IMR-90 (cell line): Measurements from ENCODE around the gene MEIS1. TPM values are rescaled to one million over a fixed set of nuclear protein-coding genes. Genes with fewer than 3 reads are reported as not detected.
A peak's percentile ranks its signal among the peaks of the same experiment; 100 is the strongest.

Experiments used
- ATAC-seq: fragments of 200-7000 bp; cut with Tn5 transposase; 2 replicates; pipeline ENCODE4 v1.9.1; 2020; ENCODE audit warnings: low read depth, mild to moderate bottlenecking, moderate library complexity
- BruUV-seq: library from RNA; stranded (reverse); fragments of 400-500 nt; replicated peaks from 2 replicates; lab custom pipeline; 2021; lab: Mats Ljungman, UMichigan
- CTCF ChIA-PET: fragments of 300-600 bp; formaldehyde crosslinking; extraction: SDS; loops from one replicate; lab custom pipeline; 2021; ENCODE audit warnings: antibody characterized with exemption; lab: Yijun Ruan, JAX
- POLR2A ChIA-PET: fragments of 300-600 bp; sonication (Branson Sonifier 250); formaldehyde crosslinking; loops from one replicate; lab custom pipeline; 2022; ENCODE audit warnings: antibody characterized with exemption; ENCODE audit not compliant: unreplicated experiment; lab: Charles Lee
- DNase-seq: peaks from one replicate; pipeline ENCODE4 v3.0.0; 2013
- H2AFZ ChIP-seq: replicated peaks from 2 replicates; pipeline ENCODE3; 2013; ENCODE audit warnings: low read length, mild to moderate bottlenecking; ENCODE audit not compliant: poor library complexity
- H2AK5ac ChIP-seq: 2 replicates; pipeline ENCODE4 v1.6.1; 2013; ENCODE audit warnings: low read depth, low read length, inconsistent platforms
- H2AK9ac ChIP-seq: replicated peaks from 2 replicates; pipeline ENCODE3; 2013; ENCODE audit warnings: mild to moderate bottlenecking, low read depth, low read length, moderate library complexity; ENCODE audit not compliant: poor library complexity
- H2BK120ac ChIP-seq: 2 replicates; pipeline ENCODE4 v1.6.1; 2013; ENCODE audit warnings: low read depth, low read length, inconsistent platforms
- H2BK15ac ChIP-seq: 3 replicates; pipeline ENCODE4 v1.6.1; 2013; ENCODE audit warnings: low read depth, low read length, inconsistent platforms
- H2BK20ac ChIP-seq: 2 replicates; pipeline ENCODE4 v1.6.1; 2013; ENCODE audit warnings: low read depth, mild to moderate bottlenecking, inconsistent platforms, low read length, moderate library complexity
- H2BK5ac ChIP-seq: 2 replicates; pipeline ENCODE4 v1.6.1; 2013; ENCODE audit warnings: mild to moderate bottlenecking, low read depth, low read length, inconsistent platforms; ENCODE audit not compliant: poor library complexity, severe bottlenecking
- H3K14ac ChIP-seq: replicated peaks from 2 replicates; pipeline ENCODE4 v1.6.1; 2013; ENCODE audit warnings: low read depth, low read length, inconsistent platforms
- H3K18ac ChIP-seq: 2 replicates; pipeline ENCODE4 v1.6.1; 2013; ENCODE audit warnings: low read depth, low read length, control low read depth
- H3K23ac ChIP-seq: 2 replicates; pipeline ENCODE4 v1.6.1; 2013; ENCODE audit warnings: low read depth, low read length, inconsistent platforms
- H3K27ac ChIP-seq: 2 replicates; pipeline ENCODE4 v1.5.1; 2013; ENCODE audit warnings: mild to moderate bottlenecking, control low read depth, low read length; ENCODE audit not compliant: insufficient read depth
- H3K27me3 ChIP-seq: 2 replicates; pipeline ENCODE4 v1.6.1; 2013; ENCODE audit warnings: low read length; ENCODE audit not compliant: control insufficient read depth, insufficient read depth
- H3K36me3 ChIP-seq: 2 replicates; pipeline ENCODE4 v1.6.1; 2013; ENCODE audit warnings: low read length, mixed read lengths; ENCODE audit not compliant: control insufficient read depth, insufficient read depth
- H3K4ac ChIP-seq: 2 replicates; pipeline ENCODE4 v1.6.1; 2013; ENCODE audit warnings: low read depth, low read length, inconsistent platforms
- H3K4me1 ChIP-seq: 2 replicates; pipeline ENCODE4 v1.6.1; 2013; ENCODE audit warnings: low read length, mixed read lengths; ENCODE audit not compliant: control insufficient read depth, insufficient read depth
- H3K4me2 ChIP-seq: 2 replicates; pipeline ENCODE4 v1.6.1; 2013; ENCODE audit warnings: low read depth, mild to moderate bottlenecking, control low read depth, low read length, moderate library complexity
- H3K4me3 ChIP-seq: 2 replicates; pipeline ENCODE4 v1.5.1; 2013; ENCODE audit warnings: low read depth, mild to moderate bottlenecking, control low read depth, low read length, moderate library complexity; ENCODE audit not compliant: insufficient read depth
- H3K56ac ChIP-seq: 2 replicates; pipeline ENCODE4 v1.6.1; 2013; ENCODE audit warnings: low read length, inconsistent platforms; ENCODE audit not compliant: insufficient read depth; ENCODE audit errors: extremely low read depth
- H3K79me1 ChIP-seq, 2 experiments: 2 replicates each; pipeline ENCODE4 v1.6.1; 2013; ENCODE audit warnings: low read length in 2 of 2, inconsistent platforms in 1 of 2, low read depth in 1 of 2
- H3K9ac ChIP-seq: 2 replicates; pipeline ENCODE4 v1.6.1; 2013; ENCODE audit warnings: low read depth, low read length, control low read depth
- H3K9me1 ChIP-seq: 2 replicates; pipeline ENCODE4 v1.6.1; 2013; ENCODE audit warnings: low read length, inconsistent platforms; ENCODE audit not compliant: insufficient read depth
- H3K9me3 ChIP-seq: 2 replicates; pipeline ENCODE4 v1.6.1; 2013; ENCODE audit warnings: low read length; ENCODE audit not compliant: control insufficient read depth, insufficient read depth
- H4K20me1 ChIP-seq: 2 replicates; pipeline ENCODE4 v1.6.1; 2013; ENCODE audit warnings: low read length, inconsistent platforms; ENCODE audit not compliant: insufficient read depth
- H4K5ac ChIP-seq: 2 replicates; pipeline ENCODE4 v1.6.1; 2013; ENCODE audit warnings: mild to moderate bottlenecking, low read depth, low read length, control low read depth
- H4K8ac ChIP-seq, 2 experiments: 2 replicates each; pipeline ENCODE4 v1.6.1; 2013; ENCODE audit warnings: low read depth in 2 of 2, low read length in 2 of 2, control low read depth in 1 of 2, inconsistent platforms in 1 of 2
- H4K91ac ChIP-seq: 2 replicates; pipeline ENCODE4 v1.6.1; 2013; ENCODE audit warnings: low read depth, low read length, inconsistent platforms; ENCODE audit not compliant: insufficient read depth
- CHD1 ChIP-seq: IDR thresholded peaks from 2 replicates; pipeline ENCODE4 v1.6.1; 2012; ENCODE audit warnings: low read depth, low read length, improper control_type of control experiment
- FOS ChIP-seq: fragments of 150-350 bp; IDR thresholded peaks from 2 replicates; pipeline ENCODE4 v1.6.1; 2016; ENCODE audit warnings: low read depth, low read length
- MAFK ChIP-seq: IDR thresholded peaks from 2 replicates; pipeline ENCODE4 v1.6.1; 2012; ENCODE audit warnings: low read depth, low read length, improper control_type of control experiment
- MAZ ChIP-seq: IDR thresholded peaks from 2 replicates; pipeline ENCODE4 v1.6.1; 2012; ENCODE audit warnings: low read depth, mild to moderate bottlenecking, low read length, improper control_type of control experiment, moderate library complexity, borderline replicate concordance
- MXI1 ChIP-seq: IDR thresholded peaks from 2 replicates; pipeline ENCODE4 v1.6.1; 2012; ENCODE audit warnings: low read depth, mild to moderate bottlenecking, low read length, moderate library complexity, borderline replicate concordance
- NFE2L2 ChIP-seq: fragments of 150-350 bp; IDR thresholded peaks from 2 replicates; pipeline ENCODE4 v1.6.1; 2016; ENCODE audit warnings: low read depth, mild to moderate bottlenecking, low read length
- POLR2A ChIP-seq: IDR thresholded peaks from 2 replicates; pipeline ENCODE4 v1.6.1; 2012; ENCODE audit warnings: mild to moderate bottlenecking, low read depth, low read length
- RAD21 ChIP-seq: IDR thresholded peaks from 2 replicates; pipeline ENCODE4 v1.6.1; 2012; ENCODE audit warnings: low read length, improper control_type of control experiment
- RCOR1 ChIP-seq: IDR thresholded peaks from 2 replicates; pipeline ENCODE4 v1.6.1; 2012; ENCODE audit warnings: mild to moderate bottlenecking, low read length, improper control_type of control experiment; ENCODE audit not compliant: insufficient replicate concordance
- RFX5 ChIP-seq: IDR thresholded peaks from 2 replicates; pipeline ENCODE4 v1.8.0; 2012; ENCODE audit warnings: low read depth, mild to moderate bottlenecking, low read length, moderate library complexity
- SMC3 ChIP-seq: fragments of 150-350 bp; IDR thresholded peaks from 2 replicates; pipeline ENCODE4 v1.6.1; 2016; ENCODE audit warnings: low read depth, mild to moderate bottlenecking, antibody characterized with exemption, low read length, moderate library complexity
- USF2 ChIP-seq: fragments of 150-350 bp; IDR thresholded peaks from 2 replicates; pipeline ENCODE4 v1.6.1; 2017; ENCODE audit warnings: mild to moderate bottlenecking, antibody characterized with exemption, low read length, low read depth
- WGBS, 2 experiments: methylation state at CpG; one replicate each; pipeline versions ENCODE4 v1.1.5 to v1.1.7; 2013; ENCODE audit warnings: missing lambda C conversion rate in 2 of 2; ENCODE audit not compliant: insufficient read length in 1 of 2; ENCODE audit errors: extremely low coverage in 2 of 2; 5-methylcytosine and 5-hydroxymethylcytosine counted together
- dilution Hi-C: fragments of 300-500 bp; cut with HindIII; formaldehyde crosslinking; loops from one replicate; pipeline ENCODE4 v1.14.3; 2018; ENCODE audit warnings: low sequenced_read_pairs; ENCODE audit not compliant: unreplicated experiment
- in situ Hi-C: fragments of 300-500 bp; cut with MboI; formaldehyde crosslinking; loops from 3 replicates; pipeline ENCODE4 v1.14.3; 2019; ENCODE audit warnings: low sequenced_read_pairs, inconsistent platforms, mixed read lengths
- intact Hi-C: fragments of 100-400 bp; cut with micrococcal nuclease; formaldehyde crosslinking; loops from 2 replicates; pipeline ENCODE4 v1.10.0; 2022
- polyA plus RNA-seq, 3 experiments: library from polyadenylated mRNA; depleted of rRNA; stranded (reverse); fragments of >200 nt; gene quantifications; 2 replicates each; pipeline ENCODE4 v1.2.3, GENCODE V29; 2012; ENCODE audit warnings: low replicate concordance in 1 of 3
- total RNA-seq: library from RNA; depleted of rRNA; stranded (reverse); fragments of >200 nt; gene quantifications from 2 replicates; pipeline ENCODE4 v1.2.3, GENCODE V29; 2012
- TF ChIP-seq, protein P1 (sequence below): fragments of 150-350 bp; IDR thresholded peaks from 2 replicates; pipeline ENCODE4 v1.6.1; 2016; ENCODE audit warnings: low read depth, mild to moderate bottlenecking, low read length, moderate library complexity, borderline replicate concordance
- TF ChIP-seq, protein P2 (sequence below): conservative IDR thresholded peaks from 2 replicates; pipeline ENCODE4 v1.5.1; 2012; ENCODE audit warnings: mild to moderate bottlenecking, low read depth, low read length, improper control_type of control experiment

The MEIS1 gene
- total and polyA plus RNA-seq, 2 of the 4 experiments (the other 2 are of a cell fraction) = 54.4 to 157 TPM

GRCh38 chr2:66463206-66463755 lies 28.4 kb downstream of the MEIS1 start:
- in situ Hi-C loops = no loop called here
- no peak overlapping the region for H2AFZ ChIP-seq
- H3K9me1 ChIP-seq = peaks cover 21% of the 10 kb centered on the region
- intact Hi-C loops = no loop called here
- WGBS, 2 experiments = 33% methylated on average over 1 of the region's 3 CpGs; no CpG with 5 or more reads in 1 of the 2 experiments
- H4K91ac ChIP-seq = no peak overlapping the region
- peaks cover 46% of the 10 kb centered on the region for H3K36me3 ChIP-seq
- H2AK9ac ChIP-seq = no peak overlapping the region
- H3K56ac ChIP-seq = no peak overlapping the region
- peak overlapping the region; percentile 54 for H3K4me2 ChIP-seq
- H4K20me1 ChIP-seq = peaks cover 87% of the 10 kb centered on the region
- peak overlapping the region; percentile 13; the same call in 1 of the 2 replicates for H4K5ac ChIP-seq
- TF ChIP-seq MAFK (no peak), RCOR1 (no peak), MXI1 (no peak), NFE2L2 (no peak), CHD1 (no peak), RAD21 (no peak), USF2 (no peak), SMC3 (no peak), FOS (no peak), MAZ (no peak), POLR2A (no peak), RFX5 (no peak)
- TF ChIP-seq, protein P1, sequence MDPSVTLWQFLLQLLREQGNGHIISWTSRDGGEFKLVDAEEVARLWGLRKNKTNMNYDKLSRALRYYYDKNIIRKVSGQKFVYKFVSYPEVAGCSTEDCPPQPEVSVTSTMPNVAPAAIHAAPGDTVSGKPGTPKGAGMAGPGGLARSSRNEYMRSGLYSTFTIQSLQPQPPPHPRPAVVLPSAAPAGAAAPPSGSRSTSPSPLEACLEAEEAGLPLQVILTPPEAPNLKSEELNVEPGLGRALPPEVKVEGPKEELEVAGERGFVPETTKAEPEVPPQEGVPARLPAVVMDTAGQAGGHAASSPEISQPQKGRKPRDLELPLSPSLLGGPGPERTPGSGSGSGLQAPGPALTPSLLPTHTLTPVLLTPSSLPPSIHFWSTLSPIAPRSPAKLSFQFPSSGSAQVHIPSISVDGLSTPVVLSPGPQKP = no peak
- TF ChIP-seq, protein P2, sequence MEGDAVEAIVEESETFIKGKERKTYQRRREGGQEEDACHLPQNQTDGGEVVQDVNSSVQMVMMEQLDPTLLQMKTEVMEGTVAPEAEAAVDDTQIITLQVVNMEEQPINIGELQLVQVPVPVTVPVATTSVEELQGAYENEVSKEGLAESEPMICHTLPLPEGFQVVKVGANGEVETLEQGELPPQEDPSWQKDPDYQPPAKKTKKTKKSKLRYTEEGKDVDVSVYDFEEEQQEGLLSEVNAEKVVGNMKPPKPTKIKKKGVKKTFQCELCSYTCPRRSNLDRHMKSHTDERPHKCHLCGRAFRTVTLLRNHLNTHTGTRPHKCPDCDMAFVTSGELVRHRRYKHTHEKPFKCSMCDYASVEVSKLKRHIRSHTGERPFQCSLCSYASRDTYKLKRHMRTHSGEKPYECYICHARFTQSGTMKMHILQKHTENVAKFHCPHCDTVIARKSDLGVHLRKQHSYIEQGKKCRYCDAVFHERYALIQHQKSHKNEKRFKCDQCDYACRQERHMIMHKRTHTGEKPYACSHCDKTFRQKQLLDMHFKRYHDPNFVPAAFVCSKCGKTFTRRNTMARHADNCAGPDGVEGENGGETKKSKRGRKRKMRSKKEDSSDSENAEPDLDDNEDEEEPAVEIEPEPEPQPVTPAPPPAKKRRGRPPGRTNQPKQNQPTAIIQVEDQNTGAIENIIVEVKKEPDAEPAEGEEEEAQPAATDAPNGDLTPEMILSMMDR = no peak
- ChIA-PET CTCF (interaction anchor here (0.7 kb wide), 1 partner anchor 1049 kb away, joined by 4 read pairs; no protein-coding TSS in a partner anchor), POLR2A (no interaction called here)
- no peak overlapping the region for H3K18ac ChIP-seq
- H3K27ac ChIP-seq = peak overlapping the region; percentile 17; the same call in 1 of the 2 replicates
- 0 out of 2 replicates have a peak overlapping the region, but pooled peaks have one; percentile 23 for H3K14ac ChIP-seq
- H3K4ac ChIP-seq = no peak overlapping the region
- no peak overlapping the region for H3K9ac ChIP-seq
- DNase-seq (no peak), ATAC-seq (peak; percentile 21; the same call in 1 of the 2 replicates)
- no peak overlapping the region for H2BK20ac ChIP-seq
- peaks cover 3 to 75% of the 10 kb centered on the region in 2 experiments for H3K79me1 ChIP-seq
- no peak overlapping the region for H2AK5ac ChIP-seq
- H2BK120ac ChIP-seq = no peak overlapping the region
- H3K27me3 ChIP-seq = no peaks in the 10 kb centered on the region
- H2BK5ac ChIP-seq = no peak overlapping the region
- no peak overlapping the region for H2BK15ac ChIP-seq
- peak overlapping the region; percentile 41; the same call in 1 of the 2 replicates for H3K23ac ChIP-seq
- H4K8ac ChIP-seq = no peak overlapping the region
- H3K4me1 ChIP-seq = peaks cover 27% of the 10 kb centered on the region
- dilution Hi-C loops = no loop called here
- no TSS peak for BruUV-seq
- H3K9me3 ChIP-seq = no peaks in the 10 kb centered on the region
- H3K4me3 ChIP-seq = no peak overlapping the region
